ENCODE data around the gene NOS1AP. TPM values are rescaled to one million over a fixed set of nuclear protein-coding genes. Genes with fewer than 3 reads are reported as not detected.
"Not testable (repeated sequence)": the region's sequence is repeated elsewhere in the genome, so short reads cannot be mapped to it uniquely, and the experiment has no call there.

NOS1AP gene
- 2.1 TPM for total RNA-seq

DNA sequence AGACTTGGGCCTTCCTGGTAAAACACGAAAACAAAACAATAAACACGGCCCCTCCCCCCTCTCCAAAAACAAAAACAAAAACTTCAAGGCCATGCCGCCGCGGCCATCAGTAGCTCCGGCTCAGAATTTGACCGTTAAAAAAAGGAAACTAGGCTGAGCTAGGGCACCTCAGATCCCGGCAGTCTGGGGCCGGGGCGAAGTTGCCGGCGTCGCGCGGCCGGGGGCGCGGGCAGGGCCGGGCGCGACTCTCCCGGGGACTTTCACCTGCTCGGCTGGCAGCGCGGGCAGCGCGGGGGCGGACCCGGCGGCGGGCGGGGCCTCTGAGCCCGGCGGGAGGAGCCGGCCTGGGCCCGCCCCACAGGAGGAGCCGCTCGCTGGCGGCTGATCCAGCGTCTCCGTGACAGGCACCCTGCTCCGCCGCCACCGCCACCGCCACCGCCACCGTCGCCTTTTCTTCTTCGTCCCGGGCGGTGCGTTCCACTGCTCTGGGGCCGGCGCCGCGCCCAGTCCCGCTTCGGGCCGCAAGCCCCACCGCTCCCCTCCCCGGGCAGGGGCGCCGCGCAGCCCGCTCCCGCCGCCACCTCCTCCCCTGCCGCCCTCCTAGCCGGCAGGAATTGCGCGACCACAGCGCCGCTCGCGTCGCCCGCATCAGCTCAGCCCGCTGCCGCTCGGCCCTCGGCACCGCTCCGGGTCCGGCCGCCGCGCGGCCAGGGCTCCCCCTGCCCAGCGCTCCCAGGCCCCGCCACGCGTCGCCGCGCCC is at the start of gene NOS1AP:
TSS of gene NOS1AP (plus strand) at position 358 of the 760 bp plus-strand sequence. CDS start 487 bp downstream, outside the sequence.
- peak; percentile 12 for DNase-seq

DNA sequence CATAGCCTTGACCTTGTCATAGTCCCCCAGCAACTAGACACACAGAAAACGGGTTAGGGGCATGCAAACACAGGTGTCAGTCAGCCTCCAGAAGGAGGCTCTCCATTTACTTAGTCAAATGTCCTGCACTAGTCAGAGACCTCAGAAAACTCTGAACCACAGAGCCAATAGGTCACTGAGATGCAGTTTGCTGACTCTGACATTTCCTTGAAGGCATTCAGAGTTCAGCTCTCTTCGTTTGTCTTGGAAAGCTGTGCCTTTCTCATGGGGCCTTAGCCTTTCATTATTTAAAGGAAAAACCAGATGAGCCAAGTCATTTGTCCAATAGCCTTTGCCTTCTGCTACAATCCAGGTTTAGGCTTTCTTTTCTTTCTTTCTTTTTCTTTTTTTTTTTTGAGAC is 49.3 kb upstream of the NOS1AP start:
- peak; percentile 28 for DNase-seq

DNA sequence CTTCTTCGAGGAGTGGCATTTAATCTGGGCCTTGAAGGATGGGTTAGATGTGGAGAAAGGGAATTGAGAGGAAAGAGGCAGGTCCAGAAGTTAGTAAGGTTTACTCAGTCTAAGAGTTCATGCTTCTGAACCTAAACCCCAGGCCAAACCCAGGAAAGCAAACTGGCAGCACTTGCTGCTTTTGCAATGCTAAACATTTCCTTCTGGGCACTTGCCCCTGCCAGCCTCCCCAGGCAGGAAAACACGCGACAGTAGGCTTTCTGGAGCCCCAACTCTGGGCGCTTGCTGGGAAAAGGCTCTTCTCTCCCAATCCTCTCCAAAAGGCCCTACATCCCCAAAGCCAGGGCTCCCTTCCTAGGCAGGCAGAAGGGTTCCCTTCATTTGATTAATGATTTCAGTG is 48.4 kb upstream of the NOS1AP start:
- no peak for DNase-seq

DNA sequence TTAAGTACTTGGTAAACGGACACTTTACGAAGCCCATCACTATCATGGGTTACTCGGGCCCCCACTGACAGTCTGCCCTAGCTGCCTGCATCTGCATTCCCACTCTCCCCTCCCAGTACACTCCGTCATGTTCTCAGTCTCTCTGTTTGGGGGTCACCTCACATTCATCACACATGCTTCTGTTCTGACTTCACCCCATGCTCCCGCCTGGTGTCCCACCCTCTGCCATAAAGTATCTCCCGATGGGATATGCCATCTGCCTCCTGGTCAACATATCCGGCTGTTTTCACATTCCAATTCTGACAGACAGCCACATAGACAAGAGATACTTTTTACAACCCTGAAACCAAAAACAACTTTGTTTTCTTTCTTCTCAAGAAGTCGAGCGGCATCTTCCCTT is 46.9 kb upstream of the NOS1AP start:
- DNase-seq = no peak

DNA sequence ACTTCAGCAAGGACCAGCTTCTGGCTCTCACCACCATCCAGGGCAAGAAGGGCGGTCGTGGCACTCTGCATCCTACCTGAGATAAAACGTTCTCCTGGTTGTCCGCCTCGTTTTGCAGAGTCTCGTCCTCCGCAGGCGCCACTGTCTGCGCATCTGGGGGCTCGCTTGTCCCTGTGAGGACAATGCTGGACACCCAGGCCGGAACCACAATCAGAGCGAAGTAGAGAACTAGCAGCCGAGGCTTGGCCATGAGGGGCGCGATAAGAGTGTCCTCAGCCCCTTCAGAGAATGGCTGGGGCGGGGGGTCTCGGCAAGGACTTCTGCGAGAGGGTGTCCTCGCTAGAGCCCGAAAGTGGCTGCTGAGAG is 46.3 kb upstream of the NOS1AP start:
- DNase-seq = no peak

DNA sequence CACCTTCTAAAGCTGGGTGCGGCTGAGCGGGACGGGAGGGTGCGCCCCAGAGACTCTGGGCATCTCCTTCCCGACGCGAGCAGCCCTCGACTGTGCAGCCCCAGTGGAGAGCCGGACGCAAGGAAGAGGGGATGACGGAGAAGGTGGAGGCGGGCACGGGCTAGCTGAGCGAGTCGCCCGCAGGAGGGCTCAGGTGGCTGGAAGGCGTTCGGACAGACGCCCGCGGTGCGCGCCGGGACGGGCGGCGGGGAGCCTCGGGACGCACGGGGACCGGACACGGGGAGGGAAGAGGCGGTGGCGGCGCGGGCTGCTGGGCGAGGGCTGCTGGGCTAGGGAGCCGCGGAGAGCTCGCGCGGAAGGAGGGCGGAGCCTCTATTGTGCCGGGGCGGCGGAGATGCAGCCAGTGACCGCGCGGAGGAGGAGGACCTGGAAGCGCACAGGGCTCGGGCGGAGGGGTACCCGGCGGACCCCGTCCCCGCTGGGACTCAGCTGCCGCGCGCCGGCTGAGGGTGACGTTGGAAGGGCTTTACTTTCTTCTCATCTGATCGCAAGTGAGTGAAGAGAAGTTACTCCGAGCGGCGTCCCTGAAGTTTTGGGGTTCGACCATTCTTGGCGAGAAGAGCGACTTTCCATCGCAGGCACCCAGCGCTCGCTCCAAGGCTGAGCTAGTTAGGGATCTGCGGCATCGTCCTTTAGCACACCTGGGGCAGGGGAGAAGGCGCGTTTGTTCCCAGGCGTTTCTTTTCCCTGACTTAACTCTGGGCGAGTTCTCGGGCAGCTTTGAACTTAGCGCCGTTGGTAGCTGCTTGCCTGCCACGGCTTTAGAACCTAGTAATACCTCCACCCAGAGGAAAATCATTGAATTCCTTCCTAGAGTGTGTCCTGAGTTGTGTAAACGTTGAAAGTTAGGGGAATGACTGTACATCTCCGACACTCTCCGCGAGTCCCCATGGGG is 45.7 kb upstream of the NOS1AP start, which contains the start of gene OLFML2B:
TSS of gene OLFML2B (minus strand) at position 323 of the 955 bp plus-strand sequence. CDS start 439 bp downstream, outside the sequence.
- DNase-seq = peak; percentile 50

DNA sequence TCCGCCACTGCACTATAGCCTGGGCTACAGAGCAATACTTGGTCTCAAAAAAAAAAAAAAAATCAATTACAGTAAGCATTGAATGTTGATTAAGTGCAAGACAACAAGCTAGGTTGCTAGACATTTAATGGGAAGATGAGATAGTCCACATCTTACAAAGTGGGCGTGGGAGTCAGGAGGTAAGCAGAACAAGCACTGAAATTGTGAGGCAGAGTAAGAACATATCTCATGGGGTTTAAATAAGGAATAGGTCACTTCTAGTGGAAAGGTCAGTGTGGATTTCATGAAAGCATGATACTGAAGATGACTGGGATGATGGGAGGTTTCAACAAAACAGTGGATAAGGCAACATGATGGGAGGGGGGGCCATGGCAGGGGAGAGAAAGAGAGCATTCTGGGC is 44.0 kb upstream of the NOS1AP start:
- no peak for DNase-seq

DNA sequence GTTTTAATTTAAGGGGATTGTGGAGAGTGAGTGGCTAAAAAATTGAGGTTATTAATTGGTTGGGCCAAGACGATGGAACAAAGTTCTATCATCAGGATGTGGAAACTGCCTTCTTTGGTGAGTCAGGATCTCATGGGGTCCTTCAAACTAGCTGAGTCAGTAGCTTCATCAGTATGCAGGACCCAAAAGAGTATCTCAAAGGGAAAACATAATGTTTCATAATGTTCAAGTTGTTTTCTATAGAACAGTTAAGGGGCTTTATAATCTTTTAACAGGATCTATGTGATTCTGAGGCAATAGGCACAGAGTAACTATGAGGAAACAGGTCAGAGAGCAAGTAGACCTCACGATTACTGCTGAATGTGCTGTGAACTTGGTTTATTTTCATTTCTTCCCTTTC is 42.6 kb upstream of the NOS1AP start:
- no peak for DNase-seq

DNA sequence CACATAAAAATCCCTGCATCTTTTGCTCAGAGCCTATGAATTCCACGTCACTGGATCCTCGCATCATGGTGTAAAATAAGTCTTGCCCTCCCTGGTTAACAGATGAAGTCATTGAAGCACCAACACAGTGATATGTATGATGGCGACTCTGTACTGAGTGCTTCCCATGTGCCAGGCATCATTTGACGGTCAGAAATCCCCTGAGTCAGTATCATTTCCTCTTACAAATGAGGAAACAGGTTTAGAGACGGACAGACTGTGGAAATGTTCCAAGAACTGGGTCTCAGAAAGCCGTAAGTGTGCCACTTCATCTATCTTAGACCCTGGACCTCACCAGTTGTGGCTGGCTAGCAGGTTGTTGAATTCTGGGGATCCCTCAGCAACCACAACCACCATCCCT is 40.8 kb upstream of the NOS1AP start:
- no peak for DNase-seq

DNA sequence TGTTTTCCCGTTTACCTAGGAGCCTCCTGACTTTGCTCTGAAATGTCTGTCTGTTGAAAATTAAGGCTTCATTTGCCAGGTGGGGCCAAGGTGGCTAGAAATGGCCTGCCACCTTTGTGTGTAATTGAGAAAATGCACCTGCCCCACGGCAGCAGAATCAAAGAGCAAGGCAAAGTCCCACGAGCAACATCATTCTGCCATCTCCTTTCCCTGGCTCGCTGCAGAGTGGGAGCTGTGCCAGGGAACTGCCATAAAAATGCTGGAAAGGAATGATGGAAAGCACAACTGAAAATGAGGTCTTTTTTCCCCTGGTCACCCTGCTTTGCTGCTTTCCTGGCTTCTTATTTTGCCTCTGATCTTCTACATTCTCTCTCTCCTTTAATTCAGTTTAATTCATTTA is 40.3 kb upstream of the NOS1AP start:
- DNase-seq = no peak

DNA sequence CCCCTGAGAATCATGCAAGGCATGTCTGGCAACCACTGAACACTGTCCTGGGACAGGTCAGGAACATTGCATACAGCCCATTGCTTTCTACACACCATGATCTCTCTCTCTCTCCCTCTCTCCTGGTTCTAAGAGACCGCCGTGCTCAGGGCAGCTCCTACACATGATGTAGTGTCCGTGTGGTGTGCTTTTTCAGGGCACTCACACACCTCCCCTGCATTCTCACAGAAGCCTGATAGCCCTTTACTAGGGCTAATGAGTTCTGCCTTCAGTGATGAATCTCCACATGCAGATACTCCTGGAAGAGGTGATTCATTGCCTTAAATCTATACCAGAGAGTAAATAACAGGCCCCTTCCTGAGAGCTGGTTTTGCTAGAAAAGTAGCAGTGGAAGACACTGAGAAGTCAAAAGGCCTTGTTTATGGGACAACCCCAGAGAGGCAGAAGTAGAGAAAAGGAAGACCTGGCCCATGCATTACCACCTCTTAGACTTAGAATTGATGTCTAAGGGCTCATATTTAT is 38.7 kb upstream of the NOS1AP start:
- no peak for DNase-seq

DNA sequence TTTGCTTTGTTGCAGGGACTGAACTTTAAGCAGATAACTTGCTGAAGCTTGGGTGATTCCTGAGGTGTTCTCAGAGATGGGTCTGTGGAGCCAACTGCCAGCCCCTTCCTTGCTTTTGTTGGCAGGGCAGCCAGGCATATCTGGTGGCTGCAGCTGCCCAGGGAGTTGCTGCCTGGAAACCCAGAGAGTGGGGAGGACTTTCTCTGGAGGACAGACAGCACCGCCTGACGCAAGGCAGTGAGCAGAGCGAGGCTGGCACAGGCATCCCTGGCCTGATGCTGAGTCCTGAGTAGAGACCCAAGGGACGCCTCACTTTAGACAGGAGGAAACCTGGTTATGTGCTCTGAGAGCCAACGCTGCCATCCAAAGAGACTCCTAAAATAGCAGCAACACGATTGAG is 36.1 kb upstream of the NOS1AP start:
- no peak for DNase-seq

DNA sequence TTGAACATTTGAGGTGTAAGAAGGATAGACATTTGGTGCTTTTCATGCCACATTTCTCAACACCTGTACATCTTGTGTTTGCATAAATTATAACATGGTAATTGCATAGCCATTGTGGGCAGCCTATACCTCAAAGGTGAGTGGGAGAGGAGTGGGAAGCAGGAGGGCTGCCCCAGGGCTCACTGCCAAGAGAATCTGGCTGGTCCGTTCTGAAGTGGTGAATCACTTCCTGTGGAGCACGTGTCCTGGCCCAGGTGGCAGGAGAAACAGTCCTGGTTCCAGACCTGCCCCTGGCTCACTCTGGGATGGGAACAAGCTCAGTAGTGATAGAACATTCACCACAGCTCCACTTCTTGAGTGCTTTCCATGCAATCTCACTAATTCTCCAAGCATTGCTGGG is 34.2 kb upstream of the NOS1AP start:
- no peak for DNase-seq

DNA sequence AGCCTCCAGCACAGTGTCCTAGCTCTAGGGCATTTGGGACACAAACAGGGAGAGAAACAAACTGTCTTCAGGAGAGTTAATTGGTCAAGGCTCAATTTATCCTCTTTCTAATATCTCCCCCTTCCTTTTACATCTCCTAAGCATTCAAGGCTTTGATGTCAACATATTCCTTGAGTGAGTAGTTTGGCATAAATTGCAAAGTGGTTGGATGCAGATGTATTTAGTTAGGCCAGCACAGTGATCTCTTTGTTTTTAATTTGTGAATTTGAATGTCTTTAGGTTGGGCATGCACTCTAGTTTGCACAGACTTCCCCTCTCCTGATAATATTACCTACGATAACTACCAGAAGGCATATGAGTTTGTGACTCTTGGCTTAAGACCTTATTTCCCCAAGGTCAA is 33.3 kb upstream of the NOS1AP start:
- no peak for DNase-seq

DNA sequence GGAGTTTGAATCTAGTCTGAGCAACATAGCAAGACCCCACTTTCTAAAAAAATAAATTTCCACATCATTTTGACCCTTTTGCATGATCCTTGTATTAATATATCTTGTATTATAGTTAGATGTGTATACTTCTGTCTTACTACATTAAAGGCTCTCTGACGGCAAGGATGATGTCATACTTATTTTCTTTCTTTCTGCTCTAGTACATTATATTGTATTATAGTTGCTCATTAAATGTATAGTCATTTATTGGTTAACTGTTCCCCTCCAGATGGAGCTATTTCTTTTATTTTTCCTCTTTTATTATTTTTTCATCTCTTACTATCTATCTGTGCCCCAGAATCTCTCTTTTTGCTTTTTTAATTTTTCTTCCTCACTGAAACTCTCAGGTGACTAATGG is 30.9 kb upstream of the NOS1AP start:
- no peak for DNase-seq

DNA sequence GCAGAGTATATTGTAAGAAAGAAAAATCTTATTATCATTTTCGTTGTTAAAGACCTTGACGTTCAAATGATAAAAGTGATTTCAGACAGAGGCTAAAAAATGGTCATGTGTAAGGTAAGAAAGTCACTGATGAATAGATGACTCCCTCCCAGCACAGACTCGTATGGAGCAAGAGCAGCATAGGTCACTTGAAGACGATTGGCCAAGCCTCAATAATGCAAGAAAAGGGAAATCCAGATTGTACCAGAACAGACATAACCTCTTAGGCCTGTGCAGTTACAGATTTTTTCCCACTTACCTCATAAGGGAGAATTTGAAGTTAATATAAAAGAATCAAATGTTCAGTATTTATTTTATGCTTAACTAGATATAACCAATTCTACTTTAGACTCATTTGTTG is 29.5 kb upstream of the NOS1AP start:
- DNase-seq = no peak

DNA sequence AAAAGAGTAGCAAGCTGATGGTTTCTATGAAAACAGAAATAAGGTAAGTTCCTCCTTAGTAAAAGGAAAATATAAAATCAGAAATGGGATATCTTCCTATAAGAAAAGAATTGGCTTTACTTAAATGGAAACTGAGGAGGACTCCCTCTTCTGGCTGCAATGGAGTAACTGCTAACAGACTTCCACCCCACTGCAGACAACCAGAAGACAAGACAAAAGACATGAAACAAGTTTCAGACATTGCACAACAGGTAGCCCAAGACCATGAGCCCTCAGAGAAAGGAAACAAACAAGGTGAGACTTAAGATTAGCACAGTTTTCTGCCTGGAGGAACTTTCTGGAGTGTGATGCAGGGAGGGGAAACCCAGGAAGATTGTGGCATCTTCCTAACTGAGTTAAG is 28.8 kb upstream of the NOS1AP start:
- DNase-seq = no peak

DNA sequence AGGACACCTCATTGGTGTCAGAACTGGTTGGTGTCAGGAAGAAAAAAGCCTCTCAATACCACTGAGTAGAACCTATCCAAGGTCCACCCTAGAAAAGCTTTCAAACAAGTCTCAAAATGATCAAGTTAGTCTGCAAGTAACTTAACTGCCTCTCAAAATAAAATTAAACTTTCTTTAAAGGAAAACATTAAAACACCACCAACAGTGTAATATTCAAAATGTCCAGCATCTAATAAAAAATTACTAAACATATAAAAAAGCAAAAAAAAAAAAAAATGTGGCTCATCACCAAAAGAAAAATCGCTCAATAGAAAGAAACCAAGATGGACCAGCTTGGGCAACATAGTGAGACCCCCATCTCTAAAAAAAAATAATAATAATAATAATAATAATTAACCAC is 27.1 kb upstream of the NOS1AP start:
- no peak for DNase-seq

DNA sequence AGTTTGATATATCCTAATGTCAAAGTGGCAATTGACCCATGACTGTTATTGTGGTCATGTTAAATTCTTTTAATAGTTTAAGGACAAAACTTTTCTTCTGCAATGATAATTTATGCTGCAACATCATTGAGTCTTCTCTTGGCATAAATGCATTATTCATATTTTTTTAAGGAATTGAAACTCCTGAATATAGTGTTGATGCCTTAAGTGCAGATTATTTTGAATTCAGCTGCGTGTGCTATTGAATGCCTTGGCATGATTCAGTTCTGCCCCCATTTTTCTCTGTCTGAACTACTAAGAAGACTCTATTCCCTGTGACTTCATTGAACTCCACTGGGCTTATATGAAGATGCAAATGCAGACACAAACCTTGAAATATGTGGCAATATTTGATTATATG is 22.6 kb upstream of the NOS1AP start:
- no peak for DNase-seq

DNA sequence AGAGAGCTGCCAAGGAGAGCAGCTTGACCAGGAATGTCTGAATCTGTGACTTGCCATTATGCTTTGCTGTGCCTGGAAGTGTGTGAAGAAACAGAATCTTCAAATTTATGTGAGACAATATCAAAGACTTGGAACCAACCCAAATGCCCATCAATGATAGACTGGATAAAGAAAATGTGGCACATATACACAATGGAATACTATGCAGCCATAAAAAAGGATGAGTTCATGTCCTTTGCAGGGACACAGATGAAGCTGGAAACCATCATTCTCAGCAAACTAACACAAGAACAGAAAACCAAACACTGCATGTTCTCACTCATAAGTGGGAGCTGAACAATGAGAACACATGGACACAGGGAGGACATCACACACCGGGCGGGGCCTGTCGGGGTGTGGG is 15.5 kb upstream of the NOS1AP start:
- not testable (repeated sequence) for DNase-seq

DNA sequence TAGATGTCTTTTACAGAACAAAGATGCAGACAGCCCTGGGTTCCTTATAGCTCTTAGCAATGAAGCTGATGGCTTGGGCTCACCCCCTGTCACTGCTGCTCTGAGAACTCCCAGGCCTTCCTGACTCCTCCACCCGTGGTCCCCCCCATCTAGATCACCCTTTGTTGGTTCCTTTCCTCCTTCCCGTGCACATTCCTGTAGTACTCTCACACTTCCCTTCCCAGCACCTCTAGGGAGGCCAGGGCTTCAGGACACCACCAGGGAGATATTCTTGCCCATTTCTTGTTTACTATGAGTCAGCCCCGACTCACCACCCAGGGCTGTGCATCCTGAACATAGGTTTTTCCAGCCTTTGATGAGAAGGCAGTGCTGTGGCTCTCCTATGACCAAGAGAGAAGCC is 14.4 kb upstream of the NOS1AP start:
- DNase-seq = no peak

DNA sequence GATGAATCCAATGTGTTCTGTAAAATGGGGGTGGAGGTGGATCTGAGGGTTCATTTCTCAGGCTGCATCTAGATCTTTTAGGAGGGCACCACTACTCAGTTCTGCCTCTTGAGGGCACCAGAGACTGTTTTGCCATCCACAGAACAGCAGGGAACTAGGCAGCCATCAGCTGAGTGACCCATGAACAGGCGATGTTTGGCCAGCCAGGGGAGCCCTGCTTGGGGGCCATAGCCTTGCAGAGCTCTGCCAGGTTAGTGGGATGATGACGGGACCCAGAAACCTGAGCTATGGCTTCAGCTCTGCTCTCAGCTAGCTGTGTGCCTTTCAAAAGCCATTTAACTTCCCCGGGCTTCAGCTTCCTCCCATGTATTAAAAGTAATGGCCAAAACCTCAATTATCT is 13.4 kb upstream of the NOS1AP start:
- peak; percentile 39 for DNase-seq

DNA sequence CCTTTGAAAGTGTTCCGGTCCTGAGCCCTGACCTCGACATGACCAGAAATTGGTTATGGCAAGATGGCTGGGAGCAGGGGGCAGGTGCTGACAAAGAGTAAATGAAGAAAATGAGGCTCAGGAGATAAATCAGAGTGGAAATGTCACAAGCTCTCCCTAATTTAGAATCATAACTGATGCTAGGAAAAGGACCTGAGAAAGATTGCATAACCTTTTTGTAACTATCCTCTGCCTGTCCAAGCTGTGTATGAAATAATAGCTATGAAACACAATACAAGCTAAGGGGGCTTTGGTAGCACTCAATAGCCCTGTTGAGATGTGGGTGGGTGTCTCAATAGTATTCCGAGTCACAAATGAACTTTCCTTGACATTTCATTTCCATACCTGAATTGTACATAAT is 12.9 kb upstream of the NOS1AP start:
- DNase-seq = no peak

All from skin of body (tissue), 2 donors.